HL-60 (cell line): ENCODE data around the gene CFHR3.

Experiments
- CTCF ChIP-seq: IDR thresholded peaks from one replicate; pipeline ENCODE4 v1.5.1; 2011; ENCODE audit warnings: low read length, control low read depth, inconsistent platforms; ENCODE audit not compliant: insufficient read depth
- POLR2AphosphoS5 ChIP-seq: IDR thresholded peaks from 2 replicates; pipeline ENCODE4 v1.6.1; 2012; ENCODE audit warnings: low read depth

GRCh38 chr1:196779093-196779492 is 4.5 kb downstream of the CFHR3 start:
- TF ChIP-seq CTCF (no peak), POLR2AphosphoS5 (no peak)
